Measurements from ENCODE around the gene NSFL1C. TPM values are rescaled to one million over a fixed set of nuclear protein-coding genes. Genes with fewer than 3 reads are reported as not detected.
"Not testable (repeated sequence)": the region's sequence is repeated elsewhere in the genome, so short reads cannot be mapped to it uniquely, and the experiment has no call there.

The NSFL1C gene
- 46.2 and 47.8 TPM in 2 replicates for total RNA-seq (2014; rRNA removed; shearing (Covaris generic))

- Histone ChIP-seq H3K9me3 (replicated peaks) (no peaks in the 10 kb centered on the region), H3K27me3 (no peaks in the 10 kb centered on the region), H3K4me3 (peak within 1 kb of the TSS; percentile 93), H3K27ac (peak within 1 kb of the TSS; percentile 87), H3K36me3 (peaks cover 13% of the 10 kb centered on the region), H3K4me1 (peaks cover 2% of the 10 kb centered on the region; the same call in 1 of the 2 replicates)
- peak; percentile 93 to 94 for DNase-seq
Observed at GRCh38 chr20:1466211-1467081, at the start of gene NSFL1C. TSS of gene NSFL1C (minus strand) at chr20:1466849. CDS start at chr20:1466824, 25 bp downstream.

- H3K36me3 ChIP-seq: no peaks in the 10 kb centered on the region
- no peak overlapping the region for H3K4me3 ChIP-seq
- H3K27ac ChIP-seq: no peak overlapping the region
- DNase-seq: no peak
- no peaks in the 10 kb centered on the region for H3K4me1 ChIP-seq
- H3K27me3 ChIP-seq: peaks cover 4% of the 10 kb centered on the region; the same call in 1 of the 2 replicates
- H3K9me3 ChIP-seq (replicated peaks): no peaks in the 10 kb centered on the region
Observed at GRCh38 chr20:1513801-1514200, 47.2 kb upstream of the NSFL1C start.

GRCh38 chr20:1509237-1509636, 42.6 kb upstream of the NSFL1C start:
- Histone ChIP-seq H3K4me1 (no peaks in the 10 kb centered on the region), H3K9me3 (replicated peaks) (no peaks in the 10 kb centered on the region), H3K4me3 (no peak overlapping the region), H3K36me3 (no peaks in the 10 kb centered on the region), H3K27me3 (0 out of 2 replicates have a peak, but pooled peaks cover 2% of the 10 kb centered on the region), H3K27ac (no peak overlapping the region)
- no peak for DNase-seq

- H3K27me3 ChIP-seq: 0 out of 2 replicates have a peak, but pooled peaks cover 2% of the 10 kb centered on the region
- DNase-seq: no peak
- H3K4me1 ChIP-seq: no peaks in the 10 kb centered on the region
- H3K27ac ChIP-seq: no peak overlapping the region
- no peaks in the 10 kb centered on the region for H3K36me3 ChIP-seq
- no peak overlapping the region for H3K4me3 ChIP-seq
- H3K9me3 ChIP-seq (replicated peaks): no peaks in the 10 kb centered on the region
Observed at GRCh38 chr20:1508574-1508973, 41.9 kb upstream of the NSFL1C start.

- no peaks in the 10 kb centered on the region for H3K36me3 ChIP-seq
- DNase-seq: no peak
- no peak overlapping the region for H3K4me3 ChIP-seq
- 0 out of 2 replicates have a peak, but pooled peaks cover 2% of the 10 kb centered on the region for H3K27me3 ChIP-seq
- H3K4me1 ChIP-seq: no peaks in the 10 kb centered on the region
- no peaks in the 10 kb centered on the region; the same call in 1 of the 2 replicates for H3K9me3 ChIP-seq (replicated peaks)
- no peak overlapping the region for H3K27ac ChIP-seq
Observed at GRCh38 chr20:1507276-1507675, 40.6 kb upstream of the NSFL1C start.

- no peaks in the 10 kb centered on the region for H3K36me3 ChIP-seq
- no peaks in the 10 kb centered on the region for H3K4me1 ChIP-seq
- H3K9me3 ChIP-seq (replicated peaks): no peaks in the 10 kb centered on the region; the same call in 1 of the 2 replicates
- H3K27ac ChIP-seq: no peak overlapping the region
- 0 out of 2 replicates have a peak, but pooled peaks cover 2% of the 10 kb centered on the region for H3K27me3 ChIP-seq
- no peak for DNase-seq
- H3K4me3 ChIP-seq: no peak overlapping the region
Observed at GRCh38 chr20:1505871-1506270, 39.2 kb upstream of the NSFL1C start.

- no peak for DNase-seq
- H3K36me3 ChIP-seq: no peaks in the 10 kb centered on the region
- H3K4me1 ChIP-seq: no peaks in the 10 kb centered on the region
- H3K9me3 ChIP-seq (replicated peaks): no peaks in the 10 kb centered on the region; the same call in 1 of the 2 replicates
- H3K27ac ChIP-seq: no peak overlapping the region
- 0 out of 2 replicates have a peak, but pooled peaks cover 2% of the 10 kb centered on the region for H3K27me3 ChIP-seq
- no peak overlapping the region for H3K4me3 ChIP-seq
Observed at GRCh38 chr20:1505361-1505760, 38.7 kb upstream of the NSFL1C start.

- H3K4me3 ChIP-seq: no peak overlapping the region
- peak; percentile 70 to 84 for DNase-seq
- no peaks in the 10 kb centered on the region; the same call in 1 of the 2 replicates for H3K9me3 ChIP-seq (replicated peaks)
- H3K27ac ChIP-seq: no peak overlapping the region
- peaks cover 4% of the 10 kb centered on the region; the same call in 1 of the 2 replicates for H3K4me1 ChIP-seq
- H3K36me3 ChIP-seq: no peaks in the 10 kb centered on the region
- H3K27me3 ChIP-seq: 0 out of 2 replicates have a peak, but pooled peaks cover 2% of the 10 kb centered on the region
Observed at GRCh38 chr20:1503564-1504227, 37.0 kb upstream of the NSFL1C start.

- H3K27me3 ChIP-seq: 0 out of 2 replicates have a peak, but pooled peaks cover 2% of the 10 kb centered on the region
- DNase-seq: no peak
- no peak overlapping the region for H3K27ac ChIP-seq
- no peak overlapping the region for H3K4me3 ChIP-seq
- no peaks in the 10 kb centered on the region for H3K36me3 ChIP-seq
- peaks cover 4% of the 10 kb centered on the region; the same call in 1 of the 2 replicates for H3K4me1 ChIP-seq
- no peaks in the 10 kb centered on the region; the same call in 1 of the 2 replicates for H3K9me3 ChIP-seq (replicated peaks)
Observed at GRCh38 chr20:1500496-1500895, 33.8 kb upstream of the NSFL1C start.

- DNase-seq: no peak
Observed at GRCh38 chr20:1499528-1500420, 33.1 kb upstream of the NSFL1C start.

GRCh38 chr20:1497371-1497770, 30.7 kb upstream of the NSFL1C start:
- not testable (repeated sequence) for H3K4me3 ChIP-seq; H3K4me1 ChIP-seq; H3K27ac ChIP-seq; H3K27me3 ChIP-seq; H3K36me3 ChIP-seq; H3K9me3 ChIP-seq (replicated peaks); DNase-seq

More at GRCh38 chr20:1499528-1500420, 33.1 kb upstream of the NSFL1C start:
- H3K36me3 ChIP-seq: no peaks in the 10 kb centered on the region
- H3K9me3 ChIP-seq (replicated peaks): no peaks in the 10 kb centered on the region; the same call in 1 of the 2 replicates
- H3K4me3 ChIP-seq: no peak overlapping the region
- H3K4me1 ChIP-seq: peaks cover 4% of the 10 kb centered on the region; the same call in 1 of the 2 replicates
- peaks cover 2% of the 10 kb centered on the region; the same call in 1 of the 2 replicates for H3K27me3 ChIP-seq
- no peak overlapping the region for H3K27ac ChIP-seq

GRCh38 chr20:1496930-1497329, 30.3 kb upstream of the NSFL1C start:
- no peaks in the 10 kb centered on the region for H3K36me3 ChIP-seq
- H3K4me1 ChIP-seq: peaks cover 4% of the 10 kb centered on the region; the same call in 1 of the 2 replicates
- H3K27ac ChIP-seq: no peak overlapping the region
- H3K4me3 ChIP-seq: no peak overlapping the region
- no peaks in the 10 kb centered on the region; the same call in 1 of the 2 replicates for H3K27me3 ChIP-seq
- no peaks in the 10 kb centered on the region for H3K9me3 ChIP-seq (replicated peaks)
- no peak for DNase-seq

GRCh38 chr20:1494436-1494835, 27.8 kb upstream of the NSFL1C start:
- Histone ChIP-seq H3K4me3 (no peak overlapping the region), H3K4me1 (no peaks in the 10 kb centered on the region), H3K27me3 (no peaks in the 10 kb centered on the region; the same call in none of the 2 replicates), H3K9me3 (replicated peaks) (no peaks in the 10 kb centered on the region), H3K27ac (no peak overlapping the region), H3K36me3 (no peaks in the 10 kb centered on the region)
- DNase-seq: no peak

GRCh38 chr20:1493536-1493935, 26.9 kb upstream of the NSFL1C start:
- Histone ChIP-seq H3K9me3 (replicated peaks) (no peaks in the 10 kb centered on the region), H3K36me3 (no peaks in the 10 kb centered on the region), H3K4me3 (no peak overlapping the region), H3K27me3 (peaks cover 4% of the 10 kb centered on the region), H3K4me1 (no peaks in the 10 kb centered on the region), H3K27ac (no peak overlapping the region)
- DNase-seq: no peak

Measured in SJCRH30 (cell line).